Measurements from ENCODE around the gene CCL18.

Gene CCL18

GRCh38 chr17:36049643-36050042 lies 14.4 kb upstream of the CCL18 start:
- no peak overlapping the region for H3K4me3 ChIP-seq (ENCODE audit: low read depth, low read length)
- no peak for DNase-seq (ENCODE audit: low read depth)
- TF ChIP-seq CTCF (IDR thresholded peaks at IDR 0.05; ENCODE audit: low read depth, low read length, missing control alignments) = no peak
- in situ Hi-C loops (cut with HindIII; ENCODE audit: low sequenced_read_pairs) = no loop called here

- no peak for DNase-seq (ENCODE audit: low read depth)
- TF ChIP-seq CTCF (IDR thresholded peaks at IDR 0.05; ENCODE audit: low read depth, low read length, missing control alignments) = no peak
- in situ Hi-C loops (cut with HindIII; ENCODE audit: low sequenced_read_pairs) = no loop called here
- H3K4me3 ChIP-seq (ENCODE audit: low read depth, low read length) = no peak overlapping the region
Observed at GRCh38 chr17:36055171-36055570, 8.9 kb upstream of the CCL18 start.

DNA sequence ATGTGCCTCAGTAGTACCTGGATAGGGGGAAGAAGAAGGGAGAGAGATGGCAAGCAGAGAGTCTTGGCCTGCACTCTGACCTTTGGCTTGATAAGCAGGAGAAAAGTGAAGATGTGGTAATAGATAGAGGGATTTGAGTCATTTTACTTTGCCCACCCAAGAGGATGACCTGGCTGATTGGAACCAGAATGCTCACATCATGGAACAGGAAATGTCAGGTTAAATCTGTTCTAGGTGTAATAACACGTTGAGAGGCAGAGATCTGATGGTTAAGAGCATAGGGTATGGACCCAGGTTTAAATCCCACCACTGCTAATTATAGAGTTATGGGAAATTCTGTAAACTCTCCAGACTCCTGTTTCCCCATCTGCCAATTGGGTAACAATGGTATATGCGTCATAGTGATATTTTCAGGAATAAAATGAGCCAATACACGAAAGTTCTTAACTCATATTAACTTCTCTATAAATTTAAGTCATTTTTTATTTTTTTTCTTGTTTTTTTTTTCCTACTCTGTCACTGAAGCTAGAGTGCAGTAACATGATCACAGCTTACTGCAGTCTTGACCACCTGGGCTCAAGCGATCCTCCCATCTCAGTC lies 8.1 kb upstream of the CCL18 start:
- in situ Hi-C loops (cut with HindIII; ENCODE audit: low sequenced_read_pairs) = no loop called here
- no peak overlapping the region for H3K4me3 ChIP-seq (ENCODE audit: low read depth, low read length)
- no peak for TF ChIP-seq CTCF (IDR thresholded peaks at IDR 0.05; ENCODE audit: low read depth, low read length, missing control alignments)
- no peak for DNase-seq (ENCODE audit: low read depth)

GRCh38 chr17:36057911-36058310 lies 6.2 kb upstream of the CCL18 start:
- H3K4me3 ChIP-seq (ENCODE audit: low read depth, low read length) = no peak overlapping the region
- TF ChIP-seq CTCF (IDR thresholded peaks at IDR 0.05; ENCODE audit: low read depth, low read length, missing control alignments) = no peak
- in situ Hi-C loops (cut with HindIII; ENCODE audit: low sequenced_read_pairs) = no loop called here
- no peak for DNase-seq (ENCODE audit: low read depth)

- in situ Hi-C loops (cut with HindIII; ENCODE audit: low sequenced_read_pairs) = no loop called here
- DNase-seq (ENCODE audit: low read depth) = no peak
- no peak for TF ChIP-seq CTCF (IDR thresholded peaks at IDR 0.05; ENCODE audit: low read depth, low read length, missing control alignments)
- no peak overlapping the region for H3K4me3 ChIP-seq (ENCODE audit: low read depth, low read length)
Observed at GRCh38 chr17:36059406-36059805, 4.7 kb upstream of the CCL18 start.

DNA sequence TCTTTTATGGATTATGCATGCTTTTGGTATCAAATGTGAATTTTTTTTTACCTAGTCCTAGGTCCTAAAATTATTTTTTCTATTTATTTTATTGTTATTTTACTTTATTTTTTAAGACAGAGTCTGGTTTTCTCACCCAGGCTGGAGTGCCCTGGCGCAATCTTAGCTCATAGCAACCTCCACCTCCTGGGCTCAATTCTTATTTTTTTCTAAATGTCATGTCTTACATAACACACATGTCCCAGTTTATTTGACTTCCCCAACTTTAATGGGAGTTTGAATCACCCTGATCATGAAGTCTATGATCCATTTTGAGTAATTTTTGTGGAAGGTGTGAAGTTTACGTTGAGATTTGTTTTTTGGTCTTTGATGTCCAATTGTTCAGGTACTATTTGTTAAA lies 3.3 kb upstream of the CCL18 start:
- DNase-seq (ENCODE audit: low read depth) = no peak

More for the DNA sequence above, 3.3 kb upstream of the CCL18 start:
- H3K4me3 ChIP-seq (ENCODE audit: low read depth, low read length) = no peak overlapping the region
- in situ Hi-C loops (cut with HindIII; ENCODE audit: low sequenced_read_pairs) = no loop called here
- no peak for TF ChIP-seq CTCF (IDR thresholded peaks at IDR 0.05; ENCODE audit: low read depth, low read length, missing control alignments)

Measured in astrocyte of the cerebellum (primary cell).